Fibroblast of villous mesenchyme (primary cell): ENCODE results near the gene ACOX3. TPM values are rescaled to one million over a fixed set of nuclear protein-coding genes. Genes with fewer than 3 reads are reported as not detected.
A peak's percentile ranks its signal among the peaks of the same experiment; 100 is the strongest.

ENCODE experiments used
- DNase-seq: peaks from one replicate; pipeline ENCODE4 v3.0.0-alpha.2; 2010; ENCODE audit warnings: low read depth
- H3K4me3 ChIP-seq: 2 replicates; pipeline ENCODE4 v1.5.1; 2011; ENCODE audit warnings: low read depth, mild to moderate bottlenecking, low read length
- small RNA-seq: library from RNA; depleted of rRNA; stranded (forward); fragments of <200 nt; gene quantifications from one replicate; pipeline ENCODE3, GENCODE V24; 2012
- total RNA-seq: library from RNA; depleted of rRNA; stranded (reverse); fragments of >200 nt; gene quantifications from 2 replicates; pipeline ENCODE4 v1.2.3, GENCODE V29; 2012
- TF ChIP-seq, protein P1 (sequence below): IDR thresholded peaks from 2 replicates; pipeline ENCODE4 v1.5.1; 2012; ENCODE audit warnings: low read depth, mild to moderate bottlenecking, low read length; ENCODE audit not compliant: insufficient read depth

Gene ACOX3
- total RNA-seq, 1 donor, result 26.8 TPM

DNA sequence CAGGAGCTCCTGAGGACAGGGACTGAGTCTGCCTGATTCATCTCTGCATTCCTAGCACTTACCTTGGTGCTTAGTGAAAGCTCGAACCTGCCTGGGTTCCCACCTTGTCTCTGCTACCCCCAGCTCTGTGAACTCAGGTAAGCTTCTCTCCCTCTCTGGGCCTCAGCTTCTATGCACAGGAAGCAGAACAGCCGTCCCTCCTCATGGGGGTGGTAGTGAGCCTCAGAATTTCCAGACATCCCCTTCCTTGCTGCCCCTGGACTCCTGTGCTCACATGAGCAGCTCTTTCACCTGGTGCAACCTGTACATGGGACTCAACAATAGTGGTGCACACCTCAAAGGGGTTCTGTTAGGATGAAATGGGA is 120.2 kb downstream of the ACOX3 start:
- DNase-seq, result no peak
- TF ChIP-seq, protein P1, sequence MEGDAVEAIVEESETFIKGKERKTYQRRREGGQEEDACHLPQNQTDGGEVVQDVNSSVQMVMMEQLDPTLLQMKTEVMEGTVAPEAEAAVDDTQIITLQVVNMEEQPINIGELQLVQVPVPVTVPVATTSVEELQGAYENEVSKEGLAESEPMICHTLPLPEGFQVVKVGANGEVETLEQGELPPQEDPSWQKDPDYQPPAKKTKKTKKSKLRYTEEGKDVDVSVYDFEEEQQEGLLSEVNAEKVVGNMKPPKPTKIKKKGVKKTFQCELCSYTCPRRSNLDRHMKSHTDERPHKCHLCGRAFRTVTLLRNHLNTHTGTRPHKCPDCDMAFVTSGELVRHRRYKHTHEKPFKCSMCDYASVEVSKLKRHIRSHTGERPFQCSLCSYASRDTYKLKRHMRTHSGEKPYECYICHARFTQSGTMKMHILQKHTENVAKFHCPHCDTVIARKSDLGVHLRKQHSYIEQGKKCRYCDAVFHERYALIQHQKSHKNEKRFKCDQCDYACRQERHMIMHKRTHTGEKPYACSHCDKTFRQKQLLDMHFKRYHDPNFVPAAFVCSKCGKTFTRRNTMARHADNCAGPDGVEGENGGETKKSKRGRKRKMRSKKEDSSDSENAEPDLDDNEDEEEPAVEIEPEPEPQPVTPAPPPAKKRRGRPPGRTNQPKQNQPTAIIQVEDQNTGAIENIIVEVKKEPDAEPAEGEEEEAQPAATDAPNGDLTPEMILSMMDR, result peak; percentile 41
- H3K4me3 ChIP-seq, result no peak overlapping the region

DNA sequence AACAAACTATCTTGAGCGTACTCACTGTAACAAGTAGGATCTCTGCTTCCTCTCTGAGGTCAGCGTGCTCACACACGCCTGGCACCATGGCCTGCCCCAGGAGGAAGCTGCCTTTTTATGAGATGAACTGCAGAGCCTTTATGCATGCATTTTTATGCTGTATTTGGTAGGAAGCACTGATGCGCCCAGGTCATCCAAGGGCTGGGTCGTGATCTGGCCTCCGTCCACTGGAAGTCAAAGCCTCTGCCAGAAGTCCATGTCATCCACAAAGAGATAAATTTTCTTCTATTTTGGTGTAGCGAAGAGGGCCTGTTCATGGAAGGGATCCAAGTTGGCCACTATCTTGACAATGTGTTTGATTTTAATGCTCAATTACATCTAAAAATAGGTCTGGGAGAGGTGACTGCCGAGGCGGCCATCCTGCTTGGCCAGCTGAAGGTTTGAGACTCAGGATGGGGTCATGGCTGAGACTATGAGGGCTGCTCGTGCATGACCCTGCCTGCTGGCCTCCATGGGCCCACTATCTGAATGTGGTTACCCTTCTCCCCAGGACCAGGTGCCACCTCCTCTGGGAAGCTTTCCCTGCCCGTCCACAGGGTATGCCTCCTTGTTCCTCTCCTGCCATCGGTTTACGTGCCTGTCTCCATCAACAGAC is 120.7 kb downstream of the ACOX3 start:
- no peak for DNase-seq
- TF ChIP-seq, protein P1, result no peak
- no peak overlapping the region for H3K4me3 ChIP-seq

DNA sequence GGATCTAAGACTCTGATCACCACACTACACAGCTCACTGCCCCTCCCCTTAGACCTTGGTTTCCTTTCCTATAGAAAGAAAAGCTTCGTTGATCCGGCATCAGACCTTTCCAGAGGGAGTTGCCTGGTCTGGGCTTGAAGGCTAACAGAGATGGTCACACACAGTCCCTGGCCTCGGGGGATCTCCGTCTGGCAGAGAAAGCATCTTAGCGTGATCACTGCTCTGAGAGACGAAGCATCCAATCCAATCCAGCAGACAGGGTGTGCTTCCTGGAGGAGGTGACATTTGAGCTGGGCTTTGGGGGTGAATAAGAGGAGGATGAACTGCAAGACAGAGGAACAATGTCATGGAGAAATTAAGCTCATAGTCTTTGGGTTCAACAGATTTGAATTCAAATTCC is 121.5 kb downstream of the ACOX3 start:
- TF ChIP-seq, protein P1, result no peak
- no peak for DNase-seq
- H3K4me3 ChIP-seq, result no peak overlapping the region

DNA sequence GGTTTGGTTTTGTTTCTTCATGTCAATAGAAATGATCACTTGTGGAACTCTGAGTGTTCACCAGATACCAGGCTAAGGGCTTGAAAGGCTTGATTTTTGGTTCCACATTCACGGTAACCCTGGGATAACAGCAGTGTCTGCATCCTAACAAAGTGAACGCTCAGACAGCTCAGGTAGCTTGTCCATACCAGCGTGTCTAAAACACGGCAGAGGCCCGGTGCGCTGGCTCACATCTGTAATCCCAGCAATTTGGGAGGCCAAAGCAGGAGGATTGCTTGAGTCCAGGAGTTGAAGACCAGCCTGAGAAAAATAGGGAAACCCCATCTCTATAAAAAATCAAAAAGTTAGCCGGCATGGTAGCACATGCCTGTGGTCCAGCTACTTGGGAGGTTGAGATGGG is 122.0 kb downstream of the ACOX3 start:
- TF ChIP-seq, protein P1, result no peak
- no peak overlapping the region for H3K4me3 ChIP-seq
- no peak for DNase-seq

DNA sequence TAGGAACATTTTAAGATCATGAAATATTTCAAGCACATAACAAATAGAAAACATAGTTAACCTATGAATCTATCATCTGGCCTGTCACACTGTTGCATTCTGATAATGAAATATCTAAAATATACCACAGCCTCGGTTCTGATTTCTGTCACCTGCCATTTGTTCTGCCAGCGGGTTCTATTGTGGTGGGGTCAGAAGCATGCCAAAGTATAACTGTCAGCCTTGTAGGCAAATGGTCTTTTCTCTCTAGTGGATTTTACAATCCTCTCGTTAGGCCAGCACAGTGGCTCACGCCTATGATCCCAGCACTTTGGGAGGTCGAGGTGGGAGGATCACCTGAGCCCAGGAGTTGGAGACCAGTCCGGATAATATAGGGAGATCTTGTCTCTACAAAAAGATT is 123.0 kb downstream of the ACOX3 start:
- no peak overlapping the region for H3K4me3 ChIP-seq
- no peak for DNase-seq
- TF ChIP-seq, protein P1, result no peak

DNA sequence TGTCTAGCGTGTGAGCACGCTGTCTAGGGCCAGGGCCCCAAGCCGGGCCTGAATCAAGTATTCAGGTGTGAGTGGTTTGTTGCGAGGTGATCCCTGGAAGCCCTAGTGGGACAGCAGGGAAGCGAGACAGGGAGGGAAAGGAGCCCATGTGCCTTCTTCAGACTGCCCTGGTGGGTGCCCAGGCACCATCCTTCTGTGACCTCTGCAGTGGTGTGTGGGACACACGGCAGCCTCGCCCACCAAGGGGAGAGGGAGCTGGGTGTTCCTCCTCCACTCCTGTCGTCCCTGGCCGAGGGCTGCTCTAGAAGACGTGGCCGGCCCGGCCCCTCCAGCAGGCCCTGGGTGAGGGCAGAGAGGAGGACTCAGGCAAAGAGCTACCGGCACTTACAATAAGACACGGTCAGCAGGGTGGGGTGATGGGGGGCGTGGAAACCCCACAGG is 123.6 kb downstream of the ACOX3 start:
- no peak overlapping the region for H3K4me3 ChIP-seq
- TF ChIP-seq, protein P1, result no peak
- DNase-seq, result no peak

Small RNA genes lying within 50 kb of the gene (small RNA-seq; reads per million reads assigned to genes)
- not detected for gene RNA5SP152

Other genes starting within 250 kb of the ACOX3 start
- gene SH3TC1, start 241.4 kb downstream of the ACOX3 start, total RNA-seq, result 3.9 and 13.9 TPM in 2 replicates
- 0.86 and 1.3 TPM in 2 replicates for gene HTRA3, start 171.0 kb downstream of the ACOX3 start, total RNA-seq
- gene TRMT44, start 54 bp upstream of the ACOX3 start, total RNA-seq, result 17.4 and 19.4 TPM in 2 replicates
- 0.97 and 2.2 TPM in 2 replicates for gene GPR78, start 139.7 kb upstream of the ACOX3 start, total RNA-seq
- gene CPZ, start 152.0 kb upstream of the ACOX3 start, total RNA-seq, result 15.5 and 19.0 TPM in 2 replicates